ENCODE results near the gene PCYT1A. TPM values are rescaled to one million over a fixed set of nuclear protein-coding genes. Genes with fewer than 3 reads are reported as not detected.
"Not testable (repeated sequence)": the region's sequence is repeated elsewhere in the genome, so short reads cannot be mapped to it uniquely, and the experiment has no call there.

Gene PCYT1A
- total and polyA plus RNA-seq, 8 donors, result 36.2 to 71.0 (median 41.7) TPM

- TF ChIP-seq, protein P1, sequence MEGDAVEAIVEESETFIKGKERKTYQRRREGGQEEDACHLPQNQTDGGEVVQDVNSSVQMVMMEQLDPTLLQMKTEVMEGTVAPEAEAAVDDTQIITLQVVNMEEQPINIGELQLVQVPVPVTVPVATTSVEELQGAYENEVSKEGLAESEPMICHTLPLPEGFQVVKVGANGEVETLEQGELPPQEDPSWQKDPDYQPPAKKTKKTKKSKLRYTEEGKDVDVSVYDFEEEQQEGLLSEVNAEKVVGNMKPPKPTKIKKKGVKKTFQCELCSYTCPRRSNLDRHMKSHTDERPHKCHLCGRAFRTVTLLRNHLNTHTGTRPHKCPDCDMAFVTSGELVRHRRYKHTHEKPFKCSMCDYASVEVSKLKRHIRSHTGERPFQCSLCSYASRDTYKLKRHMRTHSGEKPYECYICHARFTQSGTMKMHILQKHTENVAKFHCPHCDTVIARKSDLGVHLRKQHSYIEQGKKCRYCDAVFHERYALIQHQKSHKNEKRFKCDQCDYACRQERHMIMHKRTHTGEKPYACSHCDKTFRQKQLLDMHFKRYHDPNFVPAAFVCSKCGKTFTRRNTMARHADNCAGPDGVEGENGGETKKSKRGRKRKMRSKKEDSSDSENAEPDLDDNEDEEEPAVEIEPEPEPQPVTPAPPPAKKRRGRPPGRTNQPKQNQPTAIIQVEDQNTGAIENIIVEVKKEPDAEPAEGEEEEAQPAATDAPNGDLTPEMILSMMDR (IDR thresholded peaks at IDR 0.05), result no peak
- Histone ChIP-seq H3K27me3 (no peaks in the 10 kb centered on the region), H3K27ac (peak overlapping the region in 1 of 2 donors; percentile 68), H3K9me3 (no peaks in the 10 kb centered on the region), H3K36me3 (peaks cover 0 to 57% of the 10 kb centered on the region in 2 donors), H3K4me3 (no peak overlapping the region), H3K4me1 (peaks cover 0 to 5% of the 10 kb centered on the region in 2 donors)
- intact Hi-C loops (cut with DNase I), result no loop called here
- no peak for ATAC-seq
- no peak for DNase-seq
Measured at GRCh38 chr3:196246612-196247308, 40.8 kb downstream of the PCYT1A start.

- ATAC-seq, H3K4me3 ChIP-seq: not testable (repeated sequence)
Measured at GRCh38 chr3:196244166-196244565, 43.4 kb downstream of the PCYT1A start.

GRCh38 chr3:196241704-196242103 lies 45.8 kb downstream of the PCYT1A start:
- no peak overlapping the region for H3K27ac ChIP-seq
- H3K4me1 ChIP-seq, result no peaks in the 10 kb centered on the region
- no peaks in the 10 kb centered on the region for H3K27me3 ChIP-seq
- H3K9me3 ChIP-seq, result no peaks in the 10 kb centered on the region
- TF ChIP-seq, protein P1 (IDR thresholded peaks at IDR 0.05), result no peak
- intact Hi-C loops (cut with DNase I), result no loop called here
- ATAC-seq (no peak), DNase-seq (no peak)
- no peak overlapping the region for H3K4me3 ChIP-seq
- peaks cover 0 to 85% of the 10 kb centered on the region in 2 donors for H3K36me3 ChIP-seq

More at GRCh38 chr3:196244166-196244565, 43.4 kb downstream of the PCYT1A start:
- intact Hi-C loops (cut with DNase I); H3K4me1 ChIP-seq; H3K9me3 ChIP-seq; DNase-seq; H3K27ac ChIP-seq; H3K27me3 ChIP-seq: not testable (repeated sequence)
- H3K36me3 ChIP-seq, result peaks cover 0 to 83% of the 10 kb centered on the region in 2 donors

DNA sequence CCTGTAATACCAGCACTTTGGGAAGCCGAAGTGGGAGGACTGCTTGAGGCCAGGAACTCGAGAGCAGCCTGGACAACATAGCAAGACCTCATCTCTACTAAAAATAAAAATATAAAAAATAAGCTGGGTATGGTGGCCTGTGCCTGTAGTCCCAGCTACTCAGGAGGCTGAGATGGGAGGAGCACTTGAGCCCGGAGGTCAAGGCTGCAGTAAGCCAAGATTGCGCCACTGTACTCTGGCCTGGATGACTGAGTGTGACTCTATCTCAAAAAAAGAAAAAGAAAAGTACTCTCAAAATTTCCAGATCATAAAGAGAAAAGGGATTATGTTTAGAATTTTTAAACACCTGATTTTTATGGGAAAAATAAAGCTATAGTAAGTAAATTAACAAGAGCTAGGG lies 47.1 kb downstream of the PCYT1A start:
- Histone ChIP-seq H3K27me3 (no peaks in the 10 kb centered on the region), H3K27ac (no peak overlapping the region), H3K36me3 (peaks cover 0 to 77% of the 10 kb centered on the region in 2 donors), H3K4me1 (peaks cover 0 to 9% of the 10 kb centered on the region in 2 donors), H3K9me3 (no peaks in the 10 kb centered on the region), H3K4me3 (no peak overlapping the region)
- ATAC-seq, result no peak
- DNase-seq, result no peak
- intact Hi-C loops (cut with DNase I), result no loop called here
- TF ChIP-seq, protein P1 (IDR thresholded peaks at IDR 0.05), result no peak

- Histone ChIP-seq H3K4me1 (peaks cover 0 to 9% of the 10 kb centered on the region in 2 donors), H3K9me3 (no peaks in the 10 kb centered on the region), H3K27me3 (no peaks in the 10 kb centered on the region), H3K27ac (no peak overlapping the region), H3K36me3 (peaks cover 0 to 79% of the 10 kb centered on the region in 2 donors), H3K4me3 (no peak overlapping the region)
- intact Hi-C loops (cut with DNase I), result no loop called here
- no peak for DNase-seq
- ATAC-seq, result no peak
- TF ChIP-seq, protein P1 (IDR thresholded peaks at IDR 0.05), result no peak
Measured at GRCh38 chr3:196238612-196239560, 48.6 kb downstream of the PCYT1A start.

Measured in left lung (tissue), 10 donors.